WTC11 (cell line): Measurements from ENCODE around the gene COLGALT1. TPM values are rescaled to one million over a fixed set of nuclear protein-coding genes. Genes with fewer than 3 reads are reported as not detected.

Experiments
- ATAC-seq: fragments of 200-7000 bp; cut with Tn5 transposase; 2 replicates; pipeline ENCODE4 v1.10.0; 2021; ENCODE audit warnings: mild to moderate bottlenecking, moderate library complexity
- CTCF ChIA-PET: fragments of 300-600 bp; sonication (Branson Sonifier 250); formaldehyde crosslinking; loops from one replicate; lab custom pipeline; 2021; ENCODE audit warnings: antibody characterized with exemption; lab: Charles Lee
- POLR2A ChIA-PET: fragments of 350-600 bp; sonication (Branson Sonifier 250); formaldehyde crosslinking; loops from one replicate; lab custom pipeline; 2021; ENCODE audit warnings: antibody characterized with exemption; lab: Charles Lee
- DNase-seq: peaks from one replicate; pipeline ENCODE4 v3.0.0; 2021; ENCODE audit warnings: low spot score
- H3K27ac Mint-ChIP-seq: 2 replicates; pipeline ENCODE4 v1.8.0; 2021; ENCODE audit warnings: mixed read lengths
- H3K27me3 Mint-ChIP-seq: 2 replicates; pipeline ENCODE4 v1.8.0; 2021; ENCODE audit warnings: low read depth, mild to moderate bottlenecking, moderate library complexity, mixed read lengths
- H3K36me3 Mint-ChIP-seq: 2 replicates; pipeline ENCODE4 v1.8.0; 2021; ENCODE audit warnings: mixed read lengths
- H3K4me1 Mint-ChIP-seq: 2 replicates; pipeline ENCODE4 v1.8.0; 2022; ENCODE audit warnings: mixed read lengths
- H3K4me3 Mint-ChIP-seq: 2 replicates; pipeline ENCODE4 v1.8.0; 2021; ENCODE audit warnings: mild to moderate bottlenecking, moderate library complexity, mixed read lengths
- H3K9me3 Mint-ChIP-seq: 2 replicates; pipeline ENCODE4 v1.8.0; 2021; ENCODE audit warnings: mixed read lengths
- ATF1 ChIP-seq: sonication (generic); formaldehyde crosslinking; IDR thresholded peaks from 2 replicates; pipeline ENCODE4 v1.8.1; 2023; ENCODE audit warnings: mild to moderate bottlenecking, moderate library complexity, missing genetic modification reagents
- CBFB ChIP-seq: sonication (generic); formaldehyde crosslinking; IDR thresholded peaks from 2 replicates; pipeline ENCODE4 v1.8.1; 2022; ENCODE audit warnings: mild to moderate bottlenecking, low read depth, missing genetic modification reagents
- FOXK1 ChIP-seq: sonication (generic); formaldehyde crosslinking; IDR thresholded peaks from 2 replicates; pipeline ENCODE4 v1.8.0; 2022; ENCODE audit warnings: mild to moderate bottlenecking, moderate library complexity, missing genetic modification reagents
- FOXP1 ChIP-seq: sonication (generic); formaldehyde crosslinking; IDR thresholded peaks from 2 replicates; pipeline ENCODE4 v1.8.0; 2022; ENCODE audit warnings: missing genetic modification reagents, mild to moderate bottlenecking, moderate library complexity, borderline replicate concordance
- GABPB1 ChIP-seq: sonication (generic); formaldehyde crosslinking; IDR thresholded peaks from 2 replicates; pipeline ENCODE4 v1.8.1; 2023; ENCODE audit warnings: mild to moderate bottlenecking, missing genetic modification reagents
- JAZF1 ChIP-seq: fragments of 250-450 bp; sonication (Bioruptor Pico); IDR thresholded peaks from 2 replicates; pipeline ENCODE4 v1.9.0; 2021; ENCODE audit warnings: moderate library complexity, mild to moderate bottlenecking, inconsistent platforms
- KAT7 ChIP-seq: sonication (generic); formaldehyde crosslinking; IDR thresholded peaks from 2 replicates; pipeline ENCODE4 v1.8.1; 2023; ENCODE audit warnings: missing genetic modification reagents, mild to moderate bottlenecking, borderline replicate concordance
- PRRX2 ChIP-seq: fragments of 250-450 bp; sonication (Bioruptor Pico); IDR thresholded peaks from 2 replicates; pipeline ENCODE4 v1.8.0; 2021; ENCODE audit warnings: mild to moderate bottlenecking
- SMAD4 ChIP-seq: sonication (generic); formaldehyde crosslinking; IDR thresholded peaks from 2 replicates; pipeline ENCODE4 v1.8.0; 2022; ENCODE audit warnings: mild to moderate bottlenecking, missing genetic modification reagents
- ZNF121 ChIP-seq: sonication (generic); formaldehyde crosslinking; IDR thresholded peaks from 2 replicates; pipeline ENCODE4 v1.8.0; 2023; ENCODE audit warnings: missing genetic modification reagents
- ZNF232 ChIP-seq: sonication (generic); formaldehyde crosslinking; IDR thresholded peaks from 2 replicates; pipeline ENCODE4 v1.8.0; 2022; ENCODE audit warnings: mild to moderate bottlenecking, missing genetic modification reagents
- ZNF416 ChIP-seq: fragments of 250-450 bp; sonication (Bioruptor Pico); IDR thresholded peaks from 2 replicates; pipeline ENCODE4 v1.9.0; 2021; ENCODE audit warnings: mild to moderate bottlenecking, inconsistent platforms
- ZNF671 ChIP-seq: fragments of 250-450 bp; sonication (Bioruptor Pico); IDR thresholded peaks from 2 replicates; pipeline ENCODE4 v1.8.0; 2021; ENCODE audit warnings: mild to moderate bottlenecking
- total RNA-seq: library from RNA; stranded (reverse); gene quantifications from 3 replicates; pipeline ENCODE4 v1.2.3, GENCODE V29; 2021
- TF ChIP-seq, protein P1 (sequence below): sonication (generic); formaldehyde crosslinking; IDR thresholded peaks from 2 replicates; pipeline ENCODE4 v1.8.1; 2022; ENCODE audit warnings: missing genetic modification reagents, borderline replicate concordance
- TF ChIP-seq, protein P2 (sequence below): fragments of 250-450 bp; sonication (Bioruptor Pico); IDR thresholded peaks from 2 replicates; pipeline ENCODE4 v1.9.0; 2021; ENCODE audit warnings: moderate library complexity, mild to moderate bottlenecking, inconsistent platforms, borderline replicate concordance
- TF ChIP-seq, protein P3 (sequence below): fragments of 250-450 bp; sonication (Bioruptor Pico); IDR thresholded peaks from 2 replicates; pipeline ENCODE4 v1.9.0; 2021; ENCODE audit warnings: mild to moderate bottlenecking
- TF ChIP-seq, protein P4 (sequence below): sonication (generic); formaldehyde crosslinking; IDR thresholded peaks from 2 replicates; pipeline ENCODE4 v1.8.0; 2022; ENCODE audit warnings: mild to moderate bottlenecking, missing genetic modification reagents
- TF ChIP-seq, protein P5 (sequence below): sonication (generic); formaldehyde crosslinking; conservative IDR thresholded peaks from 2 replicates; pipeline ENCODE4 v1.8.1; 2023; ENCODE audit warnings: mild to moderate bottlenecking, low read depth, missing genetic modification reagents, moderate library complexity
- TF ChIP-seq, protein P6 (sequence below): sonication (generic); formaldehyde crosslinking; IDR thresholded peaks from 2 replicates; pipeline ENCODE4 v1.8.0; 2023; ENCODE audit warnings: missing genetic modification reagents
- TF ChIP-seq, protein P7 (sequence below): sonication (generic); formaldehyde crosslinking; IDR thresholded peaks from 2 replicates; pipeline ENCODE4 v1.8.1; 2023; ENCODE audit warnings: mild to moderate bottlenecking, missing genetic modification reagents, borderline replicate concordance

The COLGALT1 gene
- total RNA-seq, 1 experiment from 2014 or later, result 54.0 TPM

DNA sequence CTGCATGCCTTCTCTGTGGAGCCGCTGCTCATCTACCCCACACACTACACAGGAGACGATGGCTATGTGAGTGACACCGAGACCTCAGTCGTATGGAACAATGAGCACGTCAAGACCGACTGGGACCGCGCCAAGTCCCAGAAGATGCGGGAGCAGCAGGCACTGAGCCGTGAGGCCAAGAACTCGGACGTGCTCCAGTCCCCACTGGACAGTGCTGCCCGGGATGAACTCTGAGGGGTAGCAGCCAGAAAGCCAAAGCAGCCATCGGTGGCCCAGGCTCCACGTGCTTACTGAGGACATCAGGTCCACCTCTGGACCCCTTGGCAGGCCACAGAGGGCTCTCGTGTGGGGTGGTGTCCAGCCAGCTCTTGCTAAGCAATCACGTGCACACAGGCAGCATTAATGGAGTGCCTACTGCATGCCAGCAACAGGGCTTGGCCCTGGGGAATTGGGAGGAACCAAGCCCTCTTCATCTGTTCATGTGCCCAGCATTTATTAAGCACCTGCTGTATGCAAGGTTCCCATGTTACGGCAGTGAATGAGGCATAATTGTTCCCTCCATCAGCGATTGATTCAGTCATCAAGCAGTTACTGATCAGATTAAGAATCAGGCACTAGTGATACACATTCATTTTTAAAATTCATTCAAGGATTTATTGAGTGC lies 25.9 kb downstream of the COLGALT1 start:
- no peak for ATAC-seq
- H3K27ac Mint-ChIP-seq, result no peak overlapping the region
- TF ChIP-seq PRRX2, result no peak
- no peak for TF ChIP-seq JAZF1 (CRISPR knock-in tag)
- no peak for TF ChIP-seq CBFB (CRISPR knock-in tag)
- TF ChIP-seq, protein P1, sequence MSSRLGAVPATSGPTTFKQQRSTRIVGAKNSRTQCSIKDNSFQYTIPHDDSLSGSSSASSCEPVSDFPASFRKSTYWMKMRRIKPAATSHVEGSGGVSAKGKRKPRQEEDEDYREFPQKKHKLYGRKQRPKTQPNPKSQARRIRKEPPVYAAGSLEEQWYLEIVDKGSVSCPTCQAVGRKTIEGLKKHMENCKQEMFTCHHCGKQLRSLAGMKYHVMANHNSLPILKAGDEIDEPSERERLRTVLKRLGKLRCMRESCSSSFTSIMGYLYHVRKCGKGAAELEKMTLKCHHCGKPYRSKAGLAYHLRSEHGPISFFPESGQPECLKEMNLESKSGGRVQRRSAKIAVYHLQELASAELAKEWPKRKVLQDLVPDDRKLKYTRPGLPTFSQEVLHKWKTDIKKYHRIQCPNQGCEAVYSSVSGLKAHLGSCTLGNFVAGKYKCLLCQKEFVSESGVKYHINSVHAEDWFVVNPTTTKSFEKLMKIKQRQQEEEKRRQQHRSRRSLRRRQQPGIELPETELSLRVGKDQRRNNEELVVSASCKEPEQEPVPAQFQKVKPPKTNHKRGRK (CRISPR knock-in tag), result no peak
- no peak for TF ChIP-seq ZNF416
- TF ChIP-seq FOXP1 (CRISPR knock-in tag), result no peak
- TF ChIP-seq KAT7 (CRISPR knock-in tag), result no peak
- TF ChIP-seq, protein P2, sequence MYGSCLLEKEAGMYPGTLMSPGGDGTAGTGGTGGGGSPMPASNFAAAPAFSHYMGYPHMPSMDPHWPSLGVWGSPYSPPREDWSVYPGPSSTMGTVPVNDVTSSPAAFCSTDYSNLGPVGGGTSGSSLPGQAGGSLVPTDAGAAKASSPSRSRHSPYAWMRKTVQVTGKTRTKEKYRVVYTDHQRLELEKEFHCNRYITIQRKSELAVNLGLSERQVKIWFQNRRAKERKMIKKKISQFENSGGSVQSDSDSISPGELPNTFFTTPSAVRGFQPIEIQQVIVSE (CRISPR knock-in tag), result no peak
- no peak for TF ChIP-seq ATF1 (CRISPR knock-in tag)
- TF ChIP-seq, protein P3, sequence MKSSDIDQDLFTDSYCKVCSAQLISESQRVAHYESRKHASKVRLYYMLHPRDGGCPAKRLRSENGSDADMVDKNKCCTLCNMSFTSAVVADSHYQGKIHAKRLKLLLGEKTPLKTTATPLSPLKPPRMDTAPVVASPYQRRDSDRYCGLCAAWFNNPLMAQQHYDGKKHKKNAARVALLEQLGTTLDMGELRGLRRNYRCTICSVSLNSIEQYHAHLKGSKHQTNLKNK, result no peak
- TF ChIP-seq, protein P4, sequence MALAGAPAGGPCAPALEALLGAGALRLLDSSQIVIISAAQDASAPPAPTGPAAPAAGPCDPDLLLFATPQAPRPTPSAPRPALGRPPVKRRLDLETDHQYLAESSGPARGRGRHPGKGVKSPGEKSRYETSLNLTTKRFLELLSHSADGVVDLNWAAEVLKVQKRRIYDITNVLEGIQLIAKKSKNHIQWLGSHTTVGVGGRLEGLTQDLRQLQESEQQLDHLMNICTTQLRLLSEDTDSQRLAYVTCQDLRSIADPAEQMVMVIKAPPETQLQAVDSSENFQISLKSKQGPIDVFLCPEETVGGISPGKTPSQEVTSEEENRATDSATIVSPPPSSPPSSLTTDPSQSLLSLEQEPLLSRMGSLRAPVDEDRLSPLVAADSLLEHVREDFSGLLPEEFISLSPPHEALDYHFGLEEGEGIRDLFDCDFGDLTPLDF, result no peak
- TF ChIP-seq, protein P5, sequence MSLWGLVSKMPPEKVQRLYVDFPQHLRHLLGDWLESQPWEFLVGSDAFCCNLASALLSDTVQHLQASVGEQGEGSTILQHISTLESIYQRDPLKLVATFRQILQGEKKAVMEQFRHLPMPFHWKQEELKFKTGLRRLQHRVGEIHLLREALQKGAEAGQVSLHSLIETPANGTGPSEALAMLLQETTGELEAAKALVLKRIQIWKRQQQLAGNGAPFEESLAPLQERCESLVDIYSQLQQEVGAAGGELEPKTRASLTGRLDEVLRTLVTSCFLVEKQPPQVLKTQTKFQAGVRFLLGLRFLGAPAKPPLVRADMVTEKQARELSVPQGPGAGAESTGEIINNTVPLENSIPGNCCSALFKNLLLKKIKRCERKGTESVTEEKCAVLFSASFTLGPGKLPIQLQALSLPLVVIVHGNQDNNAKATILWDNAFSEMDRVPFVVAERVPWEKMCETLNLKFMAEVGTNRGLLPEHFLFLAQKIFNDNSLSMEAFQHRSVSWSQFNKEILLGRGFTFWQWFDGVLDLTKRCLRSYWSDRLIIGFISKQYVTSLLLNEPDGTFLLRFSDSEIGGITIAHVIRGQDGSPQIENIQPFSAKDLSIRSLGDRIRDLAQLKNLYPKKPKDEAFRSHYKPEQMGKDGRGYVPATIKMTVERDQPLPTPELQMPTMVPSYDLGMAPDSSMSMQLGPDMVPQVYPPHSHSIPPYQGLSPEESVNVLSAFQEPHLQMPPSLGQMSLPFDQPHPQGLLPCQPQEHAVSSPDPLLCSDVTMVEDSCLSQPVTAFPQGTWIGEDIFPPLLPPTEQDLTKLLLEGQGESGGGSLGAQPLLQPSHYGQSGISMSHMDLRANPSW (CRISPR knock-in tag), result no peak
- POLR2A ChIA-PET, result no interaction called here
- H3K4me3 Mint-ChIP-seq, result no peak overlapping the region
- no peaks in the 10 kb centered on the region; the same call in 1 of the 2 replicates for H3K27me3 Mint-ChIP-seq
- no peak for DNase-seq
- no peaks in the 10 kb centered on the region for H3K9me3 Mint-ChIP-seq
- CTCF ChIA-PET, result interaction anchor here (1.1 to 3.7 kb wide), 2 partner anchors 25 to 30 kb away, joined by 5 to 22 read pairs; no protein-coding TSS in a partner anchor
- H3K4me1 Mint-ChIP-seq, result peaks cover 32% of the 10 kb centered on the region
- peaks cover 13% of the 10 kb centered on the region for H3K36me3 Mint-ChIP-seq

DNA sequence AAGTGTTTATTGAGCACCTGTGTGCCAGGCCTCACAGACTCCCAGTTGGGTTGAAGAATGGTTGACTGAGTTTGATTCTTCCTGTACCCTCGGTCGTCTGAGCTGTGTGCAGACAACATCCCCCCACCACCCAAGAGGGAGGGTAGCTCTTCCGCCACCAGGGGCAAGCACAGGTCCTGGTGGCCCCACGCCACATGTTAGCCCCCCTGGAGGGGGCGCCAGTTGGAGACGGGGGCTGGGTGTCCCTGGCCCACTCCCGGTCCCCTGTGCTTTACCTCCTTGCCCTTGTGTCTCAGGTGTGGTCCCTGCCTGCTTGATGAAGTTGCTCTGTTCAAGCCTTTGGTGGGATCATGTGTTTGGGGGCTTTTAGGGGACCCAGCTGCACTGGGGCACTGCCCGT lies 27.2 kb downstream of the COLGALT1 start:
- Mint-ChIP-seq H3K36me3 (peaks cover 10% of the 10 kb centered on the region), H3K27ac (no peak overlapping the region), H3K4me3 (no peak overlapping the region), H3K9me3 (no peaks in the 10 kb centered on the region), H3K4me1 (peaks cover 29% of the 10 kb centered on the region), H3K27me3 (no peaks in the 10 kb centered on the region; the same call in 1 of the 2 replicates)
- TF ChIP-seq ZNF671, result no peak
- no peak for DNase-seq
- no peak for ATAC-seq
- ChIA-PET CTCF (interaction anchor here (1.0 to 3.7 kb wide), 3 partner anchors 24 to 179 kb away, joined by 3 to 22 read pairs (median 5); no protein-coding TSS in a partner anchor), POLR2A (interaction anchor here (0.7 kb wide), 1 partner anchor 43 kb away, joined by 7 read pairs; no protein-coding TSS in a partner anchor)

DNA sequence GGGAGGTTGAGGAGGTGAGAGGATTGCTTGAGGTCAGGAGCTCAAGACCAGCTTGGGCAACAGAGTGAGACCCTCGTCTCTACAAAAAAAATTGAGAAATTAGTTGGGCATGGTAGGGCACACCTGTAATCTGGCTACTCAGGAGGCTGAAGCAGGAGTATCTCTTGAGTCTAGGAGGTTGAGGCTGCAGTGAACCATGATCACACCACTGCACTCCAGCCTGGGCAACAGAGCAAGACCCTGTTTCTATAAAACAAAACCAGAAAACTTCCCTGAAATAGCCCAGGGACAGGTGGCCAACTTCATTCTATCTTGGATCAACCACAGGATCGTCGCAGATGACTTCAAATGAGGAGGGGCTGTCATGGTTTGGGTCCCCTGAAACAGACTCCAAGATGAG lies 28.7 kb downstream of the COLGALT1 start:
- ChIA-PET POLR2A (interaction anchor here (0.7 kb wide), 2 partner anchors 113 to 620 kb away, joined by 3 to 6 read pairs; no protein-coding TSS in a partner anchor), CTCF (interaction anchor here (3.7 kb wide), 1 partner anchor 22 kb away, joined by 22 read pairs; no protein-coding TSS in a partner anchor)
- ATAC-seq (no peak), DNase-seq (no peak)
- H3K4me1 Mint-ChIP-seq, result peaks cover 22% of the 10 kb centered on the region
- no peaks in the 10 kb centered on the region; the same call in 1 of the 2 replicates for H3K27me3 Mint-ChIP-seq
- H3K27ac Mint-ChIP-seq, result no peak overlapping the region
- peaks cover 9% of the 10 kb centered on the region for H3K36me3 Mint-ChIP-seq
- no peaks in the 10 kb centered on the region for H3K9me3 Mint-ChIP-seq
- no peak overlapping the region for H3K4me3 Mint-ChIP-seq
- no peak for TF ChIP-seq CBFB (CRISPR knock-in tag)
- TF ChIP-seq GABPB1, result no peak
- no peak for TF ChIP-seq ZNF232 (CRISPR knock-in tag)
- TF ChIP-seq SMAD4 (CRISPR knock-in tag), result no peak
- TF ChIP-seq FOXK1 (CRISPR knock-in tag), result no peak
- no peak for TF ChIP-seq ZNF121 (CRISPR knock-in tag)
- TF ChIP-seq, protein P6, sequence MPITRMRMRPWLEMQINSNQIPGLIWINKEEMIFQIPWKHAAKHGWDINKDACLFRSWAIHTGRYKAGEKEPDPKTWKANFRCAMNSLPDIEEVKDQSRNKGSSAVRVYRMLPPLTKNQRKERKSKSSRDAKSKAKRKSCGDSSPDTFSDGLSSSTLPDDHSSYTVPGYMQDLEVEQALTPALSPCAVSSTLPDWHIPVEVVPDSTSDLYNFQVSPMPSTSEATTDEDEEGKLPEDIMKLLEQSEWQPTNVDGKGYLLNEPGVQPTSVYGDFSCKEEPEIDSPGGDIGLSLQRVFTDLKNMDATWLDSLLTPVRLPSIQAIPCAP, result no peak
- TF ChIP-seq ZNF671, result no peak
- TF ChIP-seq, protein P7, sequence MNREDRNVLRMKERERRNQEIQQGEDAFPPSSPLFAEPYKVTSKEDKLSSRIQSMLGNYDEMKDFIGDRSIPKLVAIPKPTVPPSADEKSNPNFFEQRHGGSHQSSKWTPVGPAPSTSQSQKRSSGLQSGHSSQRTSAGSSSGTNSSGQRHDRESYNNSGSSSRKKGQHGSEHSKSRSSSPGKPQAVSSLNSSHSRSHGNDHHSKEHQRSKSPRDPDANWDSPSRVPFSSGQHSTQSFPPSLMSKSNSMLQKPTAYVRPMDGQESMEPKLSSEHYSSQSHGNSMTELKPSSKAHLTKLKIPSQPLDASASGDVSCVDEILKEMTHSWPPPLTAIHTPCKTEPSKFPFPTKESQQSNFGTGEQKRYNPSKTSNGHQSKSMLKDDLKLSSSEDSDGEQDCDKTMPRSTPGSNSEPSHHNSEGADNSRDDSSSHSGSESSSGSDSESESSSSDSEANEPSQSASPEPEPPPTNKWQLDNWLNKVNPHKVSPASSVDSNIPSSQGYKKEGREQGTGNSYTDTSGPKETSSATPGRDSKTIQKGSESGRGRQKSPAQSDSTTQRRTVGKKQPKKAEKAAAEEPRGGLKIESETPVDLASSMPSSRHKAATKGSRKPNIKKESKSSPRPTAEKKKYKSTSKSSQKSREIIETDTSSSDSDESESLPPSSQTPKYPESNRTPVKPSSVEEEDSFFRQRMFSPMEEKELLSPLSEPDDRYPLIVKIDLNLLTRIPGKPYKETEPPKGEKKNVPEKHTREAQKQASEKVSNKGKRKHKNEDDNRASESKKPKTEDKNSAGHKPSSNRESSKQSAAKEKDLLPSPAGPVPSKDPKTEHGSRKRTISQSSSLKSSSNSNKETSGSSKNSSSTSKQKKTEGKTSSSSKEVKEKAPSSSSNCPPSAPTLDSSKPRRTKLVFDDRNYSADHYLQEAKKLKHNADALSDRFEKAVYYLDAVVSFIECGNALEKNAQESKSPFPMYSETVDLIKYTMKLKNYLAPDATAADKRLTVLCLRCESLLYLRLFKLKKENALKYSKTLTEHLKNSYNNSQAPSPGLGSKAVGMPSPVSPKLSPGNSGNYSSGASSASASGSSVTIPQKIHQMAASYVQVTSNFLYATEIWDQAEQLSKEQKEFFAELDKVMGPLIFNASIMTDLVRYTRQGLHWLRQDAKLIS (CRISPR knock-in tag), result no peak
